Peyer's patch (tissue), 4 donors: ENCODE measurements around the gene VWA7.

Source experiments
- POLR2A ChIP-seq, 2 donors: fragments of 450-650 bp; IDR thresholded peaks; one replicate each; pipeline ENCODE4 v1.5.1; 2017; ENCODE audit warnings: antibody characterized with exemption in 2 of 2, mild to moderate bottlenecking in 2 of 2, moderate library complexity in 2 of 2
- TF ChIP-seq, protein P1 (sequence below), 6 experiments: fragments of 450-650 bp in 4 of 6; fragments of 200-600 bp in 2 of 6; sonication (generic) in 1 of 6; IDR thresholded peaks; one replicate each; pipeline ENCODE4 v1.5.1; 2017 to 2019; ENCODE audit warnings: antibody characterized with exemption in 6 of 6, mild to moderate bottlenecking in 3 of 6, moderate library complexity in 1 of 6

DNA sequence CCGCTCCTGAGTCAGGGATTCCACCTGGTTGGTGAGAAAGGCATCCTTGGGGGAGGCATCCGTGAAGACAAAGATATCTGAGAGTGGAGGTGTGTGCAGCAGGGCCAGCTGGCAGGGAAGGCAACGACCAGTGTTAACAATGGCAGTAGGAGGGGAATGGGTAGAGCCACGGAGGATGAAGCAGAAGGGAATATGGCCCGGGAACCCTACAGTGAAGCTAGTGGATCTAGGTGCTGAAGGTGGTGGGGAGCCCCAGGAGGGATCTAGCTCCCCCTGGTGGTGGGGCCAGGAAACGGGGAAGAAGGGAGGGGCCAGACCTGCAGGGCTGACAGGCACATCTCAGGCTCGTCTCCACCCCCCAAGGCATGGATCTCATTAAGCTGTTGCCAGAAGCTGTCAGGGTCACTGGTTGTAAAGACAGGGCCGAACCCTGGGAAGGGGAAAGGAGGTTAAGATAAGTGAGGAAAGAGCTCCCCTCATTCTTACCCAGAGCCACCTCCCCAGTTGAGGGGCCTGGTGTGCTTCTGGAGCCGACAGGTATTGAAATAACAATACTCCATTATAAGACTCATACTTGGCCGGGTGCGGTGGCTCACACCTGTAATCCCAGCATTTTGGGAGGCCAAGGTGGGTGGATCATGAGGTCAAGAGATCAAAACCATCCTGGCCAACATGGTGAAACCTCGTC lies 7.3 kb downstream of the VWA7 start:
- TF ChIP-seq, protein P1, sequence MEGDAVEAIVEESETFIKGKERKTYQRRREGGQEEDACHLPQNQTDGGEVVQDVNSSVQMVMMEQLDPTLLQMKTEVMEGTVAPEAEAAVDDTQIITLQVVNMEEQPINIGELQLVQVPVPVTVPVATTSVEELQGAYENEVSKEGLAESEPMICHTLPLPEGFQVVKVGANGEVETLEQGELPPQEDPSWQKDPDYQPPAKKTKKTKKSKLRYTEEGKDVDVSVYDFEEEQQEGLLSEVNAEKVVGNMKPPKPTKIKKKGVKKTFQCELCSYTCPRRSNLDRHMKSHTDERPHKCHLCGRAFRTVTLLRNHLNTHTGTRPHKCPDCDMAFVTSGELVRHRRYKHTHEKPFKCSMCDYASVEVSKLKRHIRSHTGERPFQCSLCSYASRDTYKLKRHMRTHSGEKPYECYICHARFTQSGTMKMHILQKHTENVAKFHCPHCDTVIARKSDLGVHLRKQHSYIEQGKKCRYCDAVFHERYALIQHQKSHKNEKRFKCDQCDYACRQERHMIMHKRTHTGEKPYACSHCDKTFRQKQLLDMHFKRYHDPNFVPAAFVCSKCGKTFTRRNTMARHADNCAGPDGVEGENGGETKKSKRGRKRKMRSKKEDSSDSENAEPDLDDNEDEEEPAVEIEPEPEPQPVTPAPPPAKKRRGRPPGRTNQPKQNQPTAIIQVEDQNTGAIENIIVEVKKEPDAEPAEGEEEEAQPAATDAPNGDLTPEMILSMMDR (IDR thresholded peaks at IDR 0.05) = peak; percentile 67 to 93 (median 84)
- no peak for TF ChIP-seq POLR2A (IDR thresholded peaks at IDR 0.05)
